Measurements from ENCODE around the gene PAQR5. TPM values are rescaled to one million over a fixed set of nuclear protein-coding genes. Genes with fewer than 3 reads are reported as not detected.

The PAQR5 gene
- total RNA-seq, 2 donors from 2014 or later = 43.6 to 55.6 TPM

GRCh38 chr15:69358850-69359249 lies 60.1 kb downstream of the PAQR5 start:
- H3K4me1 ChIP-seq (ENCODE audit: control insufficient read depth, insufficient read depth, low read length) = peaks cover 11% of the 10 kb centered on the region
- no peak overlapping the region for H3K9ac ChIP-seq (ENCODE audit: extremely low read depth, low read length, poor library complexity, severe bottlenecking)
- H3K27me3 ChIP-seq (ENCODE audit: control insufficient read depth, insufficient read depth, low read length, poor library complexity, severe bottlenecking) = no peaks in the 10 kb centered on the region
- H3K27ac Mint-ChIP-seq = peak overlapping the region; percentile 90
- H3K9me3 Mint-ChIP-seq = peaks cover 2% of the 10 kb centered on the region
- H3K9me3 ChIP-seq (ENCODE audit: control insufficient read depth, low read length) = peaks cover 10% of the 10 kb centered on the region
- 60 to 95% methylated on average over 1 to 4 of the region's 4 CpGs for WGBS, 2 experiments (ENCODE audit: insufficient coverage in 1 of 2, insufficient read length in 1 of 2)
- no peak overlapping the region for H3K4me3 Mint-ChIP-seq
- H3K27ac ChIP-seq (ENCODE audit: low read depth, low read length) = no peak overlapping the region
- TF ChIP-seq, protein P1, sequence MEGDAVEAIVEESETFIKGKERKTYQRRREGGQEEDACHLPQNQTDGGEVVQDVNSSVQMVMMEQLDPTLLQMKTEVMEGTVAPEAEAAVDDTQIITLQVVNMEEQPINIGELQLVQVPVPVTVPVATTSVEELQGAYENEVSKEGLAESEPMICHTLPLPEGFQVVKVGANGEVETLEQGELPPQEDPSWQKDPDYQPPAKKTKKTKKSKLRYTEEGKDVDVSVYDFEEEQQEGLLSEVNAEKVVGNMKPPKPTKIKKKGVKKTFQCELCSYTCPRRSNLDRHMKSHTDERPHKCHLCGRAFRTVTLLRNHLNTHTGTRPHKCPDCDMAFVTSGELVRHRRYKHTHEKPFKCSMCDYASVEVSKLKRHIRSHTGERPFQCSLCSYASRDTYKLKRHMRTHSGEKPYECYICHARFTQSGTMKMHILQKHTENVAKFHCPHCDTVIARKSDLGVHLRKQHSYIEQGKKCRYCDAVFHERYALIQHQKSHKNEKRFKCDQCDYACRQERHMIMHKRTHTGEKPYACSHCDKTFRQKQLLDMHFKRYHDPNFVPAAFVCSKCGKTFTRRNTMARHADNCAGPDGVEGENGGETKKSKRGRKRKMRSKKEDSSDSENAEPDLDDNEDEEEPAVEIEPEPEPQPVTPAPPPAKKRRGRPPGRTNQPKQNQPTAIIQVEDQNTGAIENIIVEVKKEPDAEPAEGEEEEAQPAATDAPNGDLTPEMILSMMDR (conservative IDR thresholded peaks at IDR 0.05) = no peak
- H3K4me1 Mint-ChIP-seq = peaks cover 41% of the 10 kb centered on the region
- H3K27me3 Mint-ChIP-seq (ENCODE audit: insufficient read depth) = no peaks in the 10 kb centered on the region
- peaks cover 43% of the 10 kb centered on the region for H3K36me3 Mint-ChIP-seq (ENCODE audit: low read depth)
- peaks cover 30% of the 10 kb centered on the region for H3K36me3 ChIP-seq (ENCODE audit: control insufficient read depth, insufficient read depth, low read length)
- no peak for DNase-seq
- peak overlapping the region; percentile 1 for H3K4me3 ChIP-seq (ENCODE audit: low read length)

GRCh38 chr15:69359722-69360121 lies 61.0 kb downstream of the PAQR5 start:
- Histone ChIP-seq H3K4me3 (ENCODE audit: low read length) (peak overlapping the region; percentile 1), H3K9ac (ENCODE audit: extremely low read depth, low read length, poor library complexity, severe bottlenecking) (no peak overlapping the region), H3K36me3 (ENCODE audit: control insufficient read depth, insufficient read depth, low read length) (peaks cover 27% of the 10 kb centered on the region), H3K4me1 (ENCODE audit: control insufficient read depth, insufficient read depth, low read length) (peaks cover 11% of the 10 kb centered on the region), H3K9me3 (ENCODE audit: control insufficient read depth, low read length) (peaks cover 10% of the 10 kb centered on the region), H3K27me3 (ENCODE audit: control insufficient read depth, insufficient read depth, low read length, poor library complexity, severe bottlenecking) (no peaks in the 10 kb centered on the region), H3K27ac (ENCODE audit: low read depth, low read length) (no peak overlapping the region)
- TF ChIP-seq, protein P1 (conservative IDR thresholded peaks at IDR 0.05) = peak; percentile 14
- no peak overlapping the region for H3K4me3 Mint-ChIP-seq
- peaks cover 41% of the 10 kb centered on the region for H3K4me1 Mint-ChIP-seq
- peaks cover 46% of the 10 kb centered on the region for H3K36me3 Mint-ChIP-seq (ENCODE audit: low read depth)
- H3K27ac Mint-ChIP-seq = peak overlapping the region; percentile 90
- H3K27me3 Mint-ChIP-seq (ENCODE audit: insufficient read depth) = no peaks in the 10 kb centered on the region
- 84 to 94% methylated on average over 3 of the region's 3 CpGs for WGBS, 2 experiments (ENCODE audit: insufficient coverage in 1 of 2, insufficient read length in 1 of 2)
- no peak for DNase-seq
- H3K9me3 Mint-ChIP-seq = peaks cover 2% of the 10 kb centered on the region

DNA sequence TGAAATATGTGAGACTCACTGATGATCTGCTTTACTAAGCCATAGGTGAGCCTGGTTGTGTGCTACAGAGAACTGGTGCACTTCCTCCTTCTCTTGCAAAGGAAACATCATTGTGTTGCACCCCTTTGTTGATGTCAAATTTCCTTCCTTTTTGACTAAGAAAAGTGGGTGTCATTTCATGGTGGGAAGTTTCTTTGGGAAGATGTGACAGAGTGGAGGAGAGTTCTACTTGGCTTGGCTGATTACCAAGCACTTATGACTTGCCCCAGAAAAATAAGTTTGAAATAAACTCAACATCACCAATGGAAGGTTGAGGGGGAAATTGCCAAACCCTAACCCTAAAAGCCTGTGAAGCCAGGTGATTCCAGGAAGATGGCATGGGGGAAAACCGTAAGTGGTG lies 61.9 kb downstream of the PAQR5 start:
- TF ChIP-seq, protein P1 (conservative IDR thresholded peaks at IDR 0.05) = no peak
- Histone ChIP-seq H3K27ac (ENCODE audit: low read depth, low read length) (no peak overlapping the region), H3K4me1 (ENCODE audit: control insufficient read depth, insufficient read depth, low read length) (peaks cover 11% of the 10 kb centered on the region), H3K9me3 (ENCODE audit: control insufficient read depth, low read length) (peaks cover 10% of the 10 kb centered on the region), H3K36me3 (ENCODE audit: control insufficient read depth, insufficient read depth, low read length) (peaks cover 31% of the 10 kb centered on the region), H3K4me3 (ENCODE audit: low read length) (no peak overlapping the region), H3K27me3 (ENCODE audit: control insufficient read depth, insufficient read depth, low read length, poor library complexity, severe bottlenecking) (no peaks in the 10 kb centered on the region), H3K9ac (ENCODE audit: extremely low read depth, low read length, poor library complexity, severe bottlenecking) (no peak overlapping the region)
- peaks cover 46% of the 10 kb centered on the region for H3K36me3 Mint-ChIP-seq (ENCODE audit: low read depth)
- H3K27ac Mint-ChIP-seq = no peak overlapping the region
- H3K27me3 Mint-ChIP-seq (ENCODE audit: insufficient read depth) = no peaks in the 10 kb centered on the region
- no peak overlapping the region for H3K4me3 Mint-ChIP-seq
- peaks cover 38% of the 10 kb centered on the region for H3K4me1 Mint-ChIP-seq
- DNase-seq = no peak
- 0% methylated on average over 1 of the region's 1 CpG for WGBS, 2 experiments (ENCODE audit: insufficient coverage in 1 of 2, insufficient read length in 1 of 2)
- H3K9me3 Mint-ChIP-seq = peaks cover 2% of the 10 kb centered on the region
